Kidney tubule cell (primary cell): Measurements from ENCODE around the gene WFDC1.

Experiments
- DNase-seq: peaks from one replicate; pipeline ENCODE4 v3.0.0-alpha.2; 2018; ENCODE audit warnings: low spot score

WFDC1 gene

GRCh38 chr16:84378099-84378498, 83.4 kb downstream of the WFDC1 start:
- no peak for DNase-seq

DNA sequence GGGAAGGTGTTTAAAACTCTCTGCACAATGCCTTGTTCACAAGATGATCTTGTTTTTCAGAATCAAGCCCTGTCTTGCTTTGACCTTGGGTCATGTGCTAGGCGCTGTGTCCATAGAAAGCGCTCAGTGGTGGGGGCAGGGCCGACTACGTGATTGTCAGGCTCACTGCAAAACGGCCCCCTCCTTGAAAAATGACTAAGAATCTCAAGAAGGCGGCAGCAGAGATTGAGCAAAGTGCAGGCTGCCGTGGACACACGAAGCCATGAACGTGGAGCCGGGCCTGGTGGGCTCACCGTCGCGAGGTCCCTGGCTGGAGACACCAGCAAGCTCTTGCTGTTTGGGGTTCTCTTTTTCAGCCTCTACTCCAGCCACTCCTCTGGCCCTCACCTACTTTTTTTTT, 83.9 kb downstream of the WFDC1 start:
- DNase-seq: no peak

GRCh38 chr16:84379008-84379708, 84.5 kb downstream of the WFDC1 start:
- DNase-seq: no peak
